Pancreas (tissue), 10 donors: ENCODE data around the gene STIP1. TPM values are rescaled to one million over a fixed set of nuclear protein-coding genes. Genes with fewer than 3 reads are reported as not detected.
A peak's percentile ranks its signal among the peaks of the same experiment; 100 is the strongest.

Source experiments
- ATAC-seq, 4 donors: fragments of 200-7000 bp; cut with Tn5 transposase; one replicate each; pipeline versions ENCODE4 v1.8.0 to v1.9.1; 2020; ENCODE audit warnings: mild to moderate bottlenecking in 4 of 4, moderate library complexity in 4 of 4
- DNase-seq, 6 donors: peaks; one replicate each; pipeline ENCODE4 v3.0.0-alpha.2; 2020
- FAIRE-seq: peaks from 2 replicates; lab custom pipeline; 2012; peaks lifted over from hg19 to GRCh38; lab: Jason Lieb, UNC
- H3K27ac ChIP-seq, 4 donors: fragments of 200-600 bp; sonication (generic); 1 replicate in 3 of 4; 2 replicates in 1 of 4; pipeline versions ENCODE4 v1.5.0 to v1.8.0; 2020
- H3K27me3 ChIP-seq, 4 donors: fragments of 200-600 bp; one replicate each; pipeline ENCODE4 v1.8.0; 2021
- H3K36me3 ChIP-seq, 3 donors: fragments of 200-600 bp; sonication (generic) in 1 of 3; one replicate each; pipeline versions ENCODE4 v1.5.0 to v1.8.0; 2020 to 2021
- H3K4me1 ChIP-seq, 3 donors: fragments of 200-600 bp; one replicate each; pipeline ENCODE4 v1.8.0; 2021
- H3K4me3 ChIP-seq, 4 donors: fragments of 200-600 bp; sonication (generic) in 2 of 4; one replicate each; pipeline versions ENCODE4 v1.5.0 to v1.8.0; 2020 to 2021
- H3K9me3 ChIP-seq, 4 donors: fragments of 200-600 bp; one replicate each; pipeline ENCODE4 v1.8.0; 2021
- WGBS, 2 donors: extraction: QIAGEN DNeasy Blood & Tissue Kit; methylation state at CpG; one replicate each; pipeline ENCODE4 v1.1.7; 2013; 5-methylcytosine and 5-hydroxymethylcytosine counted together
- intact Hi-C, 3 donors: fragments of 100-400 bp; cut with DNase I; formaldehyde crosslinking; loops; one replicate each; pipeline versions ENCODE4 v1.11.1 to v1.14.2; 2022
- polyA plus RNA-seq, 2 donors: library from polyadenylated mRNA; stranded (reverse); fragments of 200-250 nt; gene quantifications; one replicate each; pipeline ENCODE4 v1.2.3, GENCODE V29; 2013
- total RNA-seq, 6 donors: library from RNA; stranded (reverse); fragmentation: NEBNext Ultra II Directional in 4 of 6; extraction: Animal tissue kit (Norgen Biotek cat#: 25700) in 4 of 6; gene quantifications; one replicate each; pipeline versions ENCODE4 v1.2.1 to v1.2.4, GENCODE V29; 2021 to 2023
- TF ChIP-seq, protein P1 (sequence below), 4 donors: fragments of 200-600 bp; sonication (generic) in 3 of 4; IDR thresholded peaks; one replicate each; pipeline versions ENCODE4 v1.5.0 to v1.8.0; 2021; ENCODE audit warnings: antibody characterized with exemption in 4 of 4
- donor health status: healthy with polysubstance abuse.
- donor health status: DM: no; HTN: no; CAD: no; lungs with moderate emphysema.
- donor health status: DM: no; HTN: no; CAD: no.
- donor health status: control.
- donor health status: control.
- donor health status: Bipolar disorder and iron deficiency.
- donor health status: DM: yes; HTN: yes; CAD: no.
- donor health status: DM: no; HTN: no; CAD: no.
- donor health status: DM: no; HTN: no; CAD: no.
- donor health status: DM: yes; HTN: yes; CAD: no.

Gene STIP1
- total and polyA plus RNA-seq, 8 donors = 23.7 to 73.0 (median 37.8) TPM

DNA sequence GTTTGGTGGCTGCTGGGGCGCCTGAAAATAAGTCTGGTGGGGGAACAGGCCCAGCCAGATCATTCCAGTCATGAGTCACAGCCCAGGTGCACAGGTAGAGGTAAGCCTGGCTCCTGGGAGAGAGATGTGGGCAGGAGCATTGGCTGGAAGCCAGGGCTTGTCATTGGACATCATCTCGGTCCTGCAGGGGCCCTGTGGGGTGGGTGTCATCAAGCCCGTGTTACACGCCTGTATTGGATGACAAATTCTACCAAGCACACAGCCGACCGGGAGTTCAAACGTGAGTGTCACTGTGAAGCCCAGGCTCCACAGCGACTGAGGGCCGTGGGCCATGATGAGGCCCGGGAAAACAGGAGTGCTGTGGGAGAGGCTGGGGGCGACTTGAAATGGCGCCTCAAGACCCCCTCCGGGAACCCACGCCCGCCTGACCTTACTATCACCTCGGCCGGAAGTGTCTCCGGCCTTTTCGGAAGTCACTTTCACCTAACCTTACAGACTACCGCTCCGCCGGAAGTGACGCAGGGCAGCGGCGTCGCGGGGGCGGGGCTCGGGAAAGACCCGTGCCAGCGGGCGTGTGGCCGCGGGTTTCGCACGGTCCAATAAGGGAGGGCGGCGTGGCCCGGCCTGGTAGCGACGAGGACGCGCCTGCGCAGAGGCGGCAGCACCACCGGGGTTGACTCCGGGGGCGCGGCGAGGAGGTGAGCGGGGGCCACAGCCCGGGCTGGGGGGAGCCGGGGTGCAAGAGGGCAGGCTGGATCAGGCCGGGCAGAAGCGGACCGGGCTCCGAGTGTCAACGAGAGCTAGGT, 54.7 kb downstream of the STIP1 start, which contains the start of gene FKBP2:
Gene FKBP2, plus strand, starts transcription at position 661 of the 806 bp plus-strand sequence. CDS start 1,293 bp downstream, outside the sequence.
- TF ChIP-seq, protein P1, sequence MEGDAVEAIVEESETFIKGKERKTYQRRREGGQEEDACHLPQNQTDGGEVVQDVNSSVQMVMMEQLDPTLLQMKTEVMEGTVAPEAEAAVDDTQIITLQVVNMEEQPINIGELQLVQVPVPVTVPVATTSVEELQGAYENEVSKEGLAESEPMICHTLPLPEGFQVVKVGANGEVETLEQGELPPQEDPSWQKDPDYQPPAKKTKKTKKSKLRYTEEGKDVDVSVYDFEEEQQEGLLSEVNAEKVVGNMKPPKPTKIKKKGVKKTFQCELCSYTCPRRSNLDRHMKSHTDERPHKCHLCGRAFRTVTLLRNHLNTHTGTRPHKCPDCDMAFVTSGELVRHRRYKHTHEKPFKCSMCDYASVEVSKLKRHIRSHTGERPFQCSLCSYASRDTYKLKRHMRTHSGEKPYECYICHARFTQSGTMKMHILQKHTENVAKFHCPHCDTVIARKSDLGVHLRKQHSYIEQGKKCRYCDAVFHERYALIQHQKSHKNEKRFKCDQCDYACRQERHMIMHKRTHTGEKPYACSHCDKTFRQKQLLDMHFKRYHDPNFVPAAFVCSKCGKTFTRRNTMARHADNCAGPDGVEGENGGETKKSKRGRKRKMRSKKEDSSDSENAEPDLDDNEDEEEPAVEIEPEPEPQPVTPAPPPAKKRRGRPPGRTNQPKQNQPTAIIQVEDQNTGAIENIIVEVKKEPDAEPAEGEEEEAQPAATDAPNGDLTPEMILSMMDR (IDR thresholded peaks at IDR 0.05) = no peak
- intact Hi-C loops = no loop called here
- H3K27ac ChIP-seq = peak within 1 kb of the TSS; percentile 97 to 100 (median 98)
- ATAC-seq (peak; percentile 56 to 74 (median 66)), FAIRE-seq (no peak), DNase-seq (peak; percentile 97 to 99 (median 99))
- WGBS, 2 donors = 0 to 1% methylated on average over 58 of the region's 58 CpGs
- H3K4me1 ChIP-seq = peaks cover 29 to 55% (median 46%) of the 10 kb centered on the region in 3 donors
- peak within 1 kb of the TSS; percentile 78 to 91 (median 80) for H3K4me3 ChIP-seq
- no peaks in the 10 kb centered on the region for H3K27me3 ChIP-seq
- H3K36me3 ChIP-seq = no peaks in the 10 kb centered on the region
- no peaks in the 10 kb centered on the region for H3K9me3 ChIP-seq

DNA sequence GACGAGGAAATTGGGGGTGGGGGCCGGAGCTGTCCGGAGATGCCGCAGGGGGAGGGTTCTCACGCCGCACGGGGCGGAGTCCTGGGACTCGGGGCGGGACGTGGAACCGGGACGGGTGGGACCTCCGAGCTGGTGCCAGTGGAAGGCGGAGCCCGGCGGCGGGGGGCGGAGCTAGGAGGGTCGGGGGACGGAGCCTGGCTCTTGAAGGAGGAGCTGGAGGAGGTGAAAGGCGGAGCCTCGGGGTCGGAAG, 55.2 kb downstream of the STIP1 start:
- intact Hi-C loops = no loop called here
- Histone ChIP-seq H3K27ac (peak overlapping the region; percentile 97 to 100 (median 98)), H3K36me3 (no peaks in the 10 kb centered on the region), H3K4me3 (peak overlapping the region; percentile 26 to 78 (median 57)), H3K27me3 (no peaks in the 10 kb centered on the region), H3K4me1 (peaks cover 29 to 49% (median 46%) of the 10 kb centered on the region in 3 donors), H3K9me3 (no peaks in the 10 kb centered on the region)
- TF ChIP-seq, protein P1 (IDR thresholded peaks at IDR 0.05) = no peak
- DNase-seq (peak in 5 of 6 donors; percentile 100), ATAC-seq (peak; percentile 69 to 82 (median 76)), FAIRE-seq (no peak)
- 0 to 2% methylated on average over 24 of the region's 24 CpGs for WGBS, 2 donors

DNA sequence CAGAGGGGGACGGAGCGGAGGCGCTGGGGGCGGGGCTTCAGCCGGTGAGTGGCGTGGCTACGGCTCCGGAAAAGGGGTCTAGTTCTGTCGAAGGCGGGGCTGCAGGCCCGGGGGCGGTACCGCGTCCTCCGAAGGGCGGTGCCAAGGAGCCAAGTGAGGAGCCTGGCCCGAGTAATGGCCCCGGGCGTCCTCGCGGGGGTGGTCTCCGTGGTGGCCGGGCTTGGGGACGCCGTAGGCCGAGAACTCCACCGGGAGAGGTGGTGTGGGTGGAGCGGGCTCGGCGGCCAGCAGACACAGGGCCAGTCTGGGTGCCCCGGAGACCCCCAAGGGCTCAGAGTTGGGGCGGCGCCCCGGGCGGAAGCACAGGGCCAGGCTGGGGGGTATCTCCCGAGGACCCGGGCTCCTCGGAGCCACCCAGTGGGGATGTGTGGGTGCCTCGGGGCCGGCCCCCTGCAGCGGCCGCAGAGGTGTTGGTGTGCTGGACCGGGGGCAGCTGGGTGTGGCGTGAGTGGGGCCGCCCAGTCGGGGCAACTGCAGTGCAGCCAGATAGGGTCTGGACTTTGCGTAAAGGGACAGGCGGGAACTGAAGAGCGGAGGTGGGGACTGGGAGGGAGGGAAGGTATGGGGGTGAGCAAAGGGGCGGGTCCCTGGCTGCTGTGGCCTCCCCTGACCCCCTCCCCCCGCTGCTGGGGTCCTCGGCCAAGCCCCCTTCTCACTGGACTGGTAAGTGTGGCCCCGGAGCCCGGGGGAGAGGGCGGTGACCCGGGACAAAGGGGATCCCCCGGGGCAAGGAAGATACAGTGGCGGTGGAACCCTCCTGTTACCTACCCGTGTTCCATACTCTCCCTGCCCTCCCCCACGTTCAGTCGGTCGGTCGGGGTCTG, 55.8 kb downstream of the STIP1 start:
- FAIRE-seq = no peak
- peak overlapping the region; percentile 78 to 91 (median 80) for H3K4me3 ChIP-seq
- TF ChIP-seq, protein P1 (IDR thresholded peaks at IDR 0.05) = no peak
- peak in 3 of 4 donors; percentile 0 to 4 (median 2) for ATAC-seq
- H3K27me3 ChIP-seq = no peaks in the 10 kb centered on the region
- no peaks in the 10 kb centered on the region for H3K9me3 ChIP-seq
- H3K36me3 ChIP-seq = no peaks in the 10 kb centered on the region
- WGBS, 2 donors = 0% methylated on average over 60 to 63 of the region's 63 CpGs
- intact Hi-C loops = no loop called here
- H3K4me1 ChIP-seq = peaks cover 29 to 48% (median 43%) of the 10 kb centered on the region in 3 donors
- peak in 4 of 6 donors; percentile 70 to 100 (median 85) for DNase-seq
- H3K27ac ChIP-seq = peak overlapping the region; percentile 97 to 100 (median 98)

DNA sequence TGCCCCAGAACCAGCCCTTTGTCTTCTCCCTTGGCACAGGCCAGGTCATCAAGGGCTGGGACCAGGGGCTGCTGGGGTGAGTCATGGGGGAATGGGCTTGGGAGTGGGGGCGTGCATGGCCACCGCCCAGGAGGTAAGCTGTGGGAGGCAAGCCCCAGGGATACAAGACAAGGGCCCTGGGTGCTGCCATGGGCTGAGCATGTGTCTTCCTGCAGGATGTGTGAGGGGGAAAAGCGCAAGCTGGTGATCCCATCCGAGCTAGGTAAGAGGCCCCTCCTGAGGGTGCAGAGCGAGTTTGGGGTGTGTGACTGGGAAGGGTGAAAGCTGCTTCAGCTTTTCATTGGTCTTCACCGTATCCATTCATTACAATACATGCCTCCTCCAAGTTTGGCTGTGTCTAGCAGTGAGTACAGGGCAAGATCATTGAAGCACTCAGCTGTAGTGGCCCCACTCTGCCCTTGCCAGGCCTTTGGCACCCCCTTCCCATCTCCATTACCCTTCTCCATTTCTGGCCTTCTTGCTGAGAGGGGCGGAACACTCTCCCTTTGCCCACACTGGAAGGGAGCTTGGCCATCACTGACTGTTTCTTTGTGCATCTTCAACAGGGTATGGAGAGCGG, 57.4 kb downstream of the STIP1 start:
- no peak for FAIRE-seq
- Histone ChIP-seq H3K9me3 (no peaks in the 10 kb centered on the region), H3K27me3 (no peaks in the 10 kb centered on the region), H3K4me1 (peaks cover 22 to 44% (median 33%) of the 10 kb centered on the region in 3 donors), H3K4me3 (peak overlapping the region in 2 of 4 donors; percentile 78), H3K27ac (peak overlapping the region in 1 of 4 donors; percentile 100), H3K36me3 (no peaks in the 10 kb centered on the region)
- no peak for ATAC-seq
- intact Hi-C loops = no loop called here
- TF ChIP-seq, protein P1 (IDR thresholded peaks at IDR 0.05) = no peak
- WGBS, 2 donors = 65 to 73% methylated on average over 8 of the region's 8 CpGs
- no peak for DNase-seq
